Hepatocyte (in vitro differentiated cells): Measurements from ENCODE around the gene OLFML3. TPM values are rescaled to one million over a fixed set of nuclear protein-coding genes. Genes with fewer than 3 reads are reported as not detected.

ENCODE experiments used
- DNase-seq: peaks from one replicate; pipeline ENCODE4 v3.0.0-alpha.2; 2016; ENCODE audit warnings: low spot score
- H2AFZ ChIP-seq: fragments of 200-600 bp; sonication (generic); 2 replicates; pipeline ENCODE4 v1.6.0; 2016; ENCODE audit warnings: antibody characterized with exemption, mild to moderate bottlenecking
- H3K27ac ChIP-seq: fragments of 200-600 bp; sonication (generic); 2 replicates; pipeline ENCODE4 v1.5.1; 2016; ENCODE audit warnings: mild to moderate bottlenecking
- H3K27me3 ChIP-seq: fragments of 200-600 bp; sonication (generic); 2 replicates; pipeline ENCODE4 v1.6.1; 2016
- H3K36me3 ChIP-seq: fragments of 200-600 bp; sonication (generic); replicated peaks from 2 replicates; pipeline ENCODE4 v1.5.1; 2016; ENCODE audit warnings: low read depth; ENCODE audit not compliant: insufficient read depth
- H3K4me1 ChIP-seq: fragments of 200-600 bp; sonication (generic); 2 replicates; pipeline ENCODE4 v1.5.1; 2016; ENCODE audit warnings: mild to moderate bottlenecking, moderate library complexity; ENCODE audit not compliant: insufficient read depth
- H3K4me2 ChIP-seq: fragments of 200-600 bp; sonication (generic); 2 replicates; pipeline ENCODE4 v1.6.0; 2016
- H3K4me3 ChIP-seq: fragments of 200-600 bp; sonication (generic); 2 replicates; pipeline ENCODE4 v1.5.1; 2016; ENCODE audit warnings: mild to moderate bottlenecking
- H3K79me2 ChIP-seq: fragments of 200-600 bp; sonication (generic); 2 replicates; pipeline ENCODE4 v1.6.0; 2017; ENCODE audit warnings: mild to moderate bottlenecking
- H3K9me2 ChIP-seq: fragments of 200-600 bp; sonication (generic); replicated peaks from 2 replicates; pipeline ENCODE4 v1.6.0; 2017; ENCODE audit warnings: mild to moderate bottlenecking; ENCODE audit not compliant: insufficient read depth
- H3K9me3 ChIP-seq: fragments of 200-600 bp; sonication (generic); 2 replicates; pipeline ENCODE4 v1.5.1; 2016; ENCODE audit warnings: low read depth, mild to moderate bottlenecking
- H4K20me1 ChIP-seq: fragments of 200-600 bp; sonication (generic); 2 replicates; pipeline ENCODE4 v1.6.0; 2016; ENCODE audit warnings: mild to moderate bottlenecking; ENCODE audit not compliant: insufficient read depth, poor library complexity, severe bottlenecking
- EZH2 ChIP-seq: fragments of 200-600 bp; sonication (generic); IDR thresholded peaks from 2 replicates; pipeline ENCODE4 v1.6.1; 2016; ENCODE audit warnings: antibody characterized with exemption, mild to moderate bottlenecking, borderline replicate concordance
- EZH2phosphoT487 ChIP-seq: fragments of 200-600 bp; sonication (generic); IDR thresholded peaks from one replicate; pipeline ENCODE4 v1.6.1; 2018; ENCODE audit warnings: antibody characterized with exemption, mild to moderate bottlenecking, low read depth, moderate library complexity; ENCODE audit not compliant: unreplicated experiment, severe bottlenecking
- WGBS: methylation state at CpG from one replicate; pipeline ENCODE4 v1.1.6; 2016; ENCODE audit warnings: low lambda C conversion rate; ENCODE audit errors: missing lambda C conversion rate; 5-methylcytosine and 5-hydroxymethylcytosine counted together
- polyA plus RNA-seq: library from polyadenylated mRNA; unstranded; fragments of >200 nt; fragmentation: Nextera tagmentation; extraction: Ambion mirVana; gene quantifications from 2 replicates; pipeline ENCODE4 v1.2.1, GENCODE V29; 2016
- total RNA-seq: library from RNA; depleted of rRNA; stranded (reverse); fragments of >200 nt; gene quantifications from 2 replicates; pipeline ENCODE4 v1.2.3, GENCODE V29; 2014
- TF ChIP-seq, protein P1 (sequence below): fragments of 200-600 bp; sonication (generic); IDR thresholded peaks from 2 replicates; pipeline ENCODE4 v1.5.1; 2016; ENCODE audit warnings: antibody characterized with exemption, mild to moderate bottlenecking; ENCODE audit not compliant: poor library complexity

The OLFML3 gene
- total and polyA plus RNA-seq, 2 experiments from 2014 or later = 441 to 494 TPM

DNA sequence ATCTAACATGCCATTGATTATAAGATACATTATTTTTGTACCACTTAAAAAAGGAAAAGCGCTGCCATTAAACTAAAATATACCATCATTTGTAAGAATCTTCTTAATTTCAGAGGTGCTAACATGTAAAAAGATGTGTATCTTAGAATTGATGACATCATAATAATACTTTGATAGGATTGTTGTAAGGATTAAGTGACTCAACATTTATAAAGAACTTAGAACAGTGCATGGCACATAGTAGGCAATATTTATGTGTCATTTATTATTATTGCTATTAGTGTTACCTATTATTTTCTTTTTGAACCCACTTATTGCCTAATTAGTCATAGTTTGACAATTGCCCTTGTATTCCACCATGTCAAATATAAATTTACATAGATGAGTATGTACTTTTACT lies 28.4 kb upstream of the OLFML3 start:
- H3K4me3 ChIP-seq = no peak overlapping the region
- 95% methylated on average over 1 of the region's 1 CpG for WGBS

DNA sequence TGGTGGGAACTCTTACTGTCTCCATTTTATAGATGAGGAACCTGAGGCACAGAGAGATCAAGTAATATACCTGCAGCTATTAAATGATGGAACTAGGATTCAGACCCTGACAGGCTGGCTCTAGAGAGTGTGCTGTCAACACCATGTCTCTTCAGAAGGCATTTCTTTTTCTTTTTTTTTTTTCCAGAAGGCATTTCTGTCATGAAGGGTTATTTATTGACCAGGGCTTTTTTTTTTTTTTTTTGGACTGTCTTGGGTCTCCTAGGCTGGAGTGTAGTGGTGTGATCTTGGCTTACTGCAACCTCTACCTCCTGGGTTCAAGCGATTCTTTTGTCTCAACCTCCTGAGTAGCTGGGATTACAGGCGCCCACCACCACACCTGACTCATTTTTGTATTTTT lies 27.6 kb upstream of the OLFML3 start:
- TF ChIP-seq EZH2 = no peak
- no peak for TF ChIP-seq EZH2phosphoT487
- TF ChIP-seq, protein P1, sequence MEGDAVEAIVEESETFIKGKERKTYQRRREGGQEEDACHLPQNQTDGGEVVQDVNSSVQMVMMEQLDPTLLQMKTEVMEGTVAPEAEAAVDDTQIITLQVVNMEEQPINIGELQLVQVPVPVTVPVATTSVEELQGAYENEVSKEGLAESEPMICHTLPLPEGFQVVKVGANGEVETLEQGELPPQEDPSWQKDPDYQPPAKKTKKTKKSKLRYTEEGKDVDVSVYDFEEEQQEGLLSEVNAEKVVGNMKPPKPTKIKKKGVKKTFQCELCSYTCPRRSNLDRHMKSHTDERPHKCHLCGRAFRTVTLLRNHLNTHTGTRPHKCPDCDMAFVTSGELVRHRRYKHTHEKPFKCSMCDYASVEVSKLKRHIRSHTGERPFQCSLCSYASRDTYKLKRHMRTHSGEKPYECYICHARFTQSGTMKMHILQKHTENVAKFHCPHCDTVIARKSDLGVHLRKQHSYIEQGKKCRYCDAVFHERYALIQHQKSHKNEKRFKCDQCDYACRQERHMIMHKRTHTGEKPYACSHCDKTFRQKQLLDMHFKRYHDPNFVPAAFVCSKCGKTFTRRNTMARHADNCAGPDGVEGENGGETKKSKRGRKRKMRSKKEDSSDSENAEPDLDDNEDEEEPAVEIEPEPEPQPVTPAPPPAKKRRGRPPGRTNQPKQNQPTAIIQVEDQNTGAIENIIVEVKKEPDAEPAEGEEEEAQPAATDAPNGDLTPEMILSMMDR = no peak
- Histone ChIP-seq H3K79me2 (peaks cover 55% of the 10 kb centered on the region), H3K4me2 (no peak overlapping the region), H2AFZ (no peak overlapping the region), H3K36me3 (no peaks in the 10 kb centered on the region), H3K27me3 (no peaks in the 10 kb centered on the region), H3K27ac (no peak overlapping the region), H4K20me1 (peaks cover 4% of the 10 kb centered on the region), H3K9me2 (no peaks in the 10 kb centered on the region), H3K4me3 (no peak overlapping the region), H3K4me1 (peaks cover 22% of the 10 kb centered on the region), H3K9me3 (no peaks in the 10 kb centered on the region)
- WGBS = 100% methylated on average over 2 of the region's 2 CpGs
- no peak for DNase-seq

More for the DNA sequence above, 28.4 kb upstream of the OLFML3 start:
- peaks cover 11% of the 10 kb centered on the region for H4K20me1 ChIP-seq
- no peak overlapping the region for H3K27ac ChIP-seq
- no peaks in the 10 kb centered on the region for H3K9me2 ChIP-seq
- H3K79me2 ChIP-seq = peaks cover 63% of the 10 kb centered on the region
- H3K36me3 ChIP-seq = no peaks in the 10 kb centered on the region
- H3K27me3 ChIP-seq = no peaks in the 10 kb centered on the region
- H3K4me1 ChIP-seq = peaks cover 30% of the 10 kb centered on the region
- H3K9me3 ChIP-seq = no peaks in the 10 kb centered on the region
- no peak for DNase-seq
- H2AFZ ChIP-seq = no peak overlapping the region
- TF ChIP-seq EZH2phosphoT487 (no peak), EZH2 (no peak)
- TF ChIP-seq, protein P1 = no peak
- H3K4me2 ChIP-seq = no peak overlapping the region

DNA sequence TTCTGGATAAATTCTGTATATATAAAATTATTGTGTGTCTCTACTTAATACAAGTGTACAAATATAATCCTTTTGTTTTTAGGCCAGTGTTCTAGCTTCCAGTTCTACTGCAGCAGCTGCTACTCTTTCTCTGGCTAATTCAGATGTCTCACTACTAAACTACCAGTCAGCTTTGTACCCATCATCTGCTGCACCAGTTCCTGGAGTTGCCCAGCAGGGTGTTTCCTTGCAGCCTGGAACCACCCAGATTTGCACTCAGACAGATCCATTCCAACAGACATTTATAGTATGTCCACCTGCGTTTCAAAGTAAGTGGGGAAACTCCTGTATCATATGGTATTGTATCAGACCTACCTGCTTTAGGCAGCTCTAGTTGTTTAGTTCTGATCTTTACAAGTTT lies 21.3 kb upstream of the OLFML3 start:
- Histone ChIP-seq H3K36me3 (no peaks in the 10 kb centered on the region), H3K27ac (no peak overlapping the region), H3K4me1 (no peaks in the 10 kb centered on the region), H4K20me1 (no peaks in the 10 kb centered on the region), H3K9me3 (no peaks in the 10 kb centered on the region), H3K27me3 (no peaks in the 10 kb centered on the region), H3K79me2 (peaks cover 6% of the 10 kb centered on the region), H3K9me2 (no peaks in the 10 kb centered on the region), H2AFZ (no peak overlapping the region), H3K4me3 (no peak overlapping the region), H3K4me2 (no peak overlapping the region)
- TF ChIP-seq EZH2 (no peak), EZH2phosphoT487 (no peak)
- TF ChIP-seq, protein P1 = no peak
- 83% methylated on average over 1 of the region's 1 CpG for WGBS
- no peak for DNase-seq

DNA sequence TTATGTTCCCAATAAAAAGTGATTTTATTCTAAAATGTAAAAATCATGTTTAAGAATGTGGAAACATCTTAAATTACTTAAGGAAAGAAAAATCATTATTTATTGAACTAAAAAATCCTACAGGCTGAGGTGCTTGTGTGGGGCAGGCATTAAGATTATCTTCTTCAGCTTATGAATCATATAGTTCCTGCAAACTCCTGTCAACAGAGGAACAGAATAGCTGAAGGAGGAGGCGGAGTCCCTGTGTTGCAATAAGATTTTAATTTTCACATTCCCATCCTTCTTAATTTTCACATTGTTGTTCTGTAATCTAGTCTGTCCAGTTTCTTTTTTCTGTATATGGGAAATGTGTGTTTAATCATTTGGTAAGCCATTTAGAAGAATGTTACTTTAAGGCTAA lies 20.6 kb upstream of the OLFML3 start:
- TF ChIP-seq EZH2 = no peak
- TF ChIP-seq EZH2phosphoT487 = no peak
- TF ChIP-seq, protein P1 = no peak
- H3K27ac ChIP-seq = no peak overlapping the region
- H3K36me3 ChIP-seq = no peaks in the 10 kb centered on the region
- H3K9me3 ChIP-seq = no peaks in the 10 kb centered on the region
- no peak for DNase-seq
- no peak overlapping the region for H2AFZ ChIP-seq
- no peak overlapping the region for H3K4me2 ChIP-seq
- 94% methylated on average over 1 of the region's 1 CpG for WGBS
- no peaks in the 10 kb centered on the region for H4K20me1 ChIP-seq
- H3K27me3 ChIP-seq = no peaks in the 10 kb centered on the region
- H3K4me1 ChIP-seq = no peaks in the 10 kb centered on the region
- H3K4me3 ChIP-seq = no peak overlapping the region
- H3K9me2 ChIP-seq = no peaks in the 10 kb centered on the region
- peaks cover 4% of the 10 kb centered on the region for H3K79me2 ChIP-seq
